OCI-LY3 (cell line): ENCODE results near the gene TFDP1.

Source experiments
- EZH2phosphoT487 ChIP-seq: fragments of 200-600 bp; shearing (Covaris generic); IDR thresholded peaks from 2 replicates; pipeline ENCODE4 v1.6.1; 2018; ENCODE audit warnings: antibody characterized with exemption, mixed run types, low read depth
- TF ChIP-seq, protein P1 (sequence below): fragments of 200-600, 300-600 bp; sonication (generic); IDR thresholded peaks from 2 replicates; pipeline ENCODE4 v1.5.1; 2014; ENCODE audit warnings: antibody characterized with exemption, low read length, low read depth

DNA sequence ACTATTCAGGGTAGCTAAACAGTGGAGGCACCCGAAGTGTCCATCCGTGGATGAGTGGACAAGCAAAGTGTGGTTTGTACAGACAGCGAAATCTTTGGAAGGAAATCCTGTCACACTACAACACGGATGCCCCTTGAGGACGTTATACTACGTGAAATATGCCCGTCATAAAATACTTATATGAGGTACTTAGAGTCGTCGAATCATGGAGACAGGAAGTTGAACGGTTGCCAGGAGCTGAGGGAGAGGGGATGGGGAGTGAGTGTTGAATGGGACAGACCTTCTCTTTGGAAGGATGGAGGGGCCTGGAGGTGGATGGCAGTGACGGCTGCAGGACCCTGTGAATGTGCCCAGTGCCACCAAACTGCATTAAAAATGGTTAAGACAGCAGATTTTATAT lies 61.8 kb downstream of the TFDP1 start:
- TF ChIP-seq, protein P1, sequence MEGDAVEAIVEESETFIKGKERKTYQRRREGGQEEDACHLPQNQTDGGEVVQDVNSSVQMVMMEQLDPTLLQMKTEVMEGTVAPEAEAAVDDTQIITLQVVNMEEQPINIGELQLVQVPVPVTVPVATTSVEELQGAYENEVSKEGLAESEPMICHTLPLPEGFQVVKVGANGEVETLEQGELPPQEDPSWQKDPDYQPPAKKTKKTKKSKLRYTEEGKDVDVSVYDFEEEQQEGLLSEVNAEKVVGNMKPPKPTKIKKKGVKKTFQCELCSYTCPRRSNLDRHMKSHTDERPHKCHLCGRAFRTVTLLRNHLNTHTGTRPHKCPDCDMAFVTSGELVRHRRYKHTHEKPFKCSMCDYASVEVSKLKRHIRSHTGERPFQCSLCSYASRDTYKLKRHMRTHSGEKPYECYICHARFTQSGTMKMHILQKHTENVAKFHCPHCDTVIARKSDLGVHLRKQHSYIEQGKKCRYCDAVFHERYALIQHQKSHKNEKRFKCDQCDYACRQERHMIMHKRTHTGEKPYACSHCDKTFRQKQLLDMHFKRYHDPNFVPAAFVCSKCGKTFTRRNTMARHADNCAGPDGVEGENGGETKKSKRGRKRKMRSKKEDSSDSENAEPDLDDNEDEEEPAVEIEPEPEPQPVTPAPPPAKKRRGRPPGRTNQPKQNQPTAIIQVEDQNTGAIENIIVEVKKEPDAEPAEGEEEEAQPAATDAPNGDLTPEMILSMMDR, result no peak
- TF ChIP-seq EZH2phosphoT487, result no peak
